Fibroblast of skin of left biceps (primary cell): ENCODE measurements around the gene TNFSF12.
"Not testable (repeated sequence)": the region's sequence is repeated elsewhere in the genome, so short reads cannot be mapped to it uniquely, and the experiment has no call there.

Source experiments
- DNase-seq, 2 experiments: peaks; one replicate each; pipeline ENCODE4 v3.0.0-alpha.2; 2013; ENCODE audit warnings: low read depth in 2 of 2

Gene TNFSF12

GRCh38 chr17:7587420-7588151, 38.7 kb downstream of the TNFSF12 start:
- DNase-seq: peak; percentile 85 to 87

GRCh38 chr17:7588553-7589203, 39.8 kb downstream of the TNFSF12 start:
- no peak for DNase-seq

DNA sequence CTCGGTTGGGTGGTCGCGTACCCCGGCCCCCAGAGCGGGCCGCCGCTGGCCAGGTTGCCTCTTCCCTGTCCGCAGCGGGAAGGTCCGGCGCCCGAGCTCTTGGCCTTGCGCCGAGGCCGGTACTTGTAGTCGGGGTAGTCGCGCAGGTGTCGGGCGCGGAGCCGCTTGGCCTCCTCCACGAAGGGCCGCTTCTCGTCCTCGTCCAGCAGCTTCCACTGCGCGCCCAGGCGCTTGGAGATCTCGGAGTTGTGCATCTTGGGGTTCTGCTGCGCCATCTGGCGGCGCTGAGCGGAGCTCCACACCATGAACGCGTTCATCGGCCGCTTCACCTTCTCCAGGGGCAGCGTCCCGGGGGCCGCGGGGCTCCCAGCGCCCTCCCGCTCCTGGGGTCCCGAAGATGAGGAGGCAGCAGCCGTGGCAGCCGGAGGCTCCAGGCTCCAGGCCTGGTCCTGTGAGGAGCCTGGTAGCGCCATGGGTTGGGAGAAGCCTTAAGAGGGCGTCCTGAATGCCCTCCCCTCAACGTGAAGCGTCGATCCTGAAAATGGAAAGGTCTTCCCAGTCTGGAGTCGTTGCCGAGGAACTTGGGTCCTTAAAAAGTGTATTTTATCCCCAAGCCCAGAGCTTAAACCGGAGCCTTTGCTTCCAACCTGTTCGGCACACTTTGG, 40.5 kb downstream of the TNFSF12 start:
- DNase-seq: no peak

DNA sequence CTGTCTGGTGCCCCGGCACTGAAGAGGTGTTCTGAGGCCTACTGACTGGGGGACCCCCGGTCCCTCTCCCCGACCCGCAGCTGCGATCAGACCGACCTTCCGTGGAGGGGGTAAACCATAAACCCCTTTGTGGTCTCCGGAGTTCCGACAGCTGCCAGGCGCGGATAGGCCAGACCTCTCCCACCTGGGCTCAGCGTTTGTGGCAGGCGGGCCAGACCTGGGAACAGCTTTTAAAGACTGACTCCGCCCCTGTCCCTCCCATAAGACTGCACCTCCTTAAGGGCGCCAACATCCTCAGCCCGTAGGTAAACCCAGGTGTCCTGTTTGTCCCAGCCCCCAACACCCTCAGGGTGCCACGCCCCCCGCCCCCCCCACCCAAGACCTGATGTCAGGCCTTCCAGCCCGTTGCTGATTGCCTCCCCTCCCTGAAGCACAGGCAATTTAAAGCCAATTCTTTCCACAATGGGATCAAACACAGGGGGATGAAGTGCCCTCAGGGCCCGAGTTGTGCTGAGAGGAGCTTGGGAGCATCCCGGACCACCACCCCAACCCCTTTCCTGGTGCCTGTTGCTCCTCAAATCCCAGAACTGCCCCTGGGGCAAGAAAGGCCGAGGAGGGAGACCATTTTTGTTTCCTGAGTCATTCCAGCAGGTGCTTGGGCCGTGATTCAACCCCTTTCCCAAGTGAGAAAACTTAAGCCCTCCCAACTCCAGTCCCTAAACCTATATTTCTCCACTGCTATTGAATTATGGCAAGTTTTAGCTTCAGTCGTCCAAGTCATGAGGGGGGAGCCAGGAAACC, 41.2 kb downstream of the TNFSF12 start, which contains the start of gene SOX15:
TSS of gene SOX15 (minus strand) at position 204 of the 801 bp plus-strand sequence. CDS start 418 bp downstream, outside the sequence.
- no peak for DNase-seq

DNA sequence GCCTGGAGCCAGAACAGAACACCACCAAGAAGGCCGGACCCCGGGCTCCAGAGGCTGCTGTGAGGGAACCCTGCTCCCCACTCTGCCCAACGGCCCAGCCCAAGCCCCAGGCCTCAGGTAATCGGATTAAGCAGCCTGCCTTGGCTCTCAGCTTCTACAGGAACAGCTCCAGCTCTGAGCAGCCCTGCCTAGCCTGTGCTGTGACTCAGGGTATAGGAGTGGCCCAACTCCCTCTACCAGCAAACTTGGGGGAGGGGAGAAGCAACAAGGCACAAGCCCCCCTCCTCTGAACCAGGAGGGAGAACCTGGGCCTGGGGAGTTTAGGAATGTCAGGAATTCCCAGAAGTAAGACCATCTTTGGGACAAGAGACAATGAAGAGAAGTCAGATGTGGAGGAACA, 41.9 kb downstream of the TNFSF12 start:
- no peak for DNase-seq

DNA sequence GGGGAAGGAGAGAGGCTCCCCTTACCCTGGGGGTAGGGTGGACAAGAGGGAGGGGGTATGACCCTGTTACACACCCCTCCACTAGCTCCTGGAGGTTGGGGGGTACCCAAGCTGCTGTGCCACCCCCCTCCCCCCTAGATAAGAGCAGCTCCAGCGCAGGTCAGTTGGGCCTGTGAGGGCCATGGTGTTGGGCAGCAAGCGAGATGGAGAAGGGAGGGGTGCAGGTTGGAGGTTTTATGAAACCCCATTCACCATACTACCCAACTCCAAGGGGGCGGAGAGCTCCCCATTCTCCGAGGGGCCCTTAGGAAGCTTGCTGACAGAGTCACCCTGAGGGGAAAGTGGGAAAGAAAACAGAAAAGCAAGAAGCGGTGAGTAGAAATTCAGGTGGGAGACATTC, 42.7 kb downstream of the TNFSF12 start:
- no peak for DNase-seq

DNA sequence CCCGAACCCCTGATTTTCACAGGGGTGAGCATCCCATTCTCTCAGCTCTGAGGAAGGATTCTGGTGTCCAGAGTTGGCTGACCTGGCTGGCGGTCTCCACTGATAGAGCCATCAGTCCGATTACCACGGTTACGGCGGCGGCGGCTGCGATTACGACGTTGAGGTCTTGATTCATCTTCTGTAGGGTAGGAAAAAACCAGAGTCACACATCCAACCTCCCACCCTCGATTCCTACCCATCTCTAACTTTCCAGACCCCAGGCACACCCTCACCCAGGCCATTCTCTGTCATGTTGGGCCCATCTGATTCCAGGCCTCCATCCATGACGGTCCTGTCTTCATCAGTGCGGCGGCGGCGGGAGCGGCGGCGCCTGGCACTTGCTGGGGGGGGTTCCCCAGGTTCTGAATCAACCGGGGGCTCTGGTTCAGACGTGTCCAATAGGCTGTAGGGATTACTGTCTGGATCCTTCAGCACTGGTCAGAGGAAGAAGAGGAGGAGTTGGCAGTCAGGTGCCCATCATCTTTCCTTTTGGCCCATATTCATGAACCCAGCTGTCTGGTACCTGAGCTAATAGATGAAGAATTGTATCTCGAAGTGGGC, 43.7 kb downstream of the TNFSF12 start:
- no peak for DNase-seq

GRCh38 chr17:7593296-7593695, 44.4 kb downstream of the TNFSF12 start:
- no peak for DNase-seq

DNA sequence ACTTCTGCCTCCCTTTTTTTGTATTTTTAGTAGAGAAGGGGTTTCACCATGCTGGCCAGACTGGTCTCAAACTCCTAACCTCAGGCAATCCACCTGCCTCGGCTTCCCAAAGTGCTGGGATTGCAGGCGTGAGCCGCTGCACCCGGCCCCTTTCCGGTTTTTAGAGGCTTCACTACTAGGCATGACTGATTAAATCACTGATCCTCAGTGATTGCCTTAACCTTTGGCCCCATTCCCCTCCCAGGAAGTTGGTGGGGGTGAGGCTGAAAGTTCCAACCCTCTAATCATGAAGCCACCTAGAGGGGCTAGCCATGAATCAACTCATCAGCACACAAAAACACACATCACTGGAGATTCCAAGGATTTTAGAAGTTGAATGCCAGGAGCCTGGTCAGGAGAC, 48.7 kb downstream of the TNFSF12 start:
- not testable (repeated sequence) for DNase-seq

DNA sequence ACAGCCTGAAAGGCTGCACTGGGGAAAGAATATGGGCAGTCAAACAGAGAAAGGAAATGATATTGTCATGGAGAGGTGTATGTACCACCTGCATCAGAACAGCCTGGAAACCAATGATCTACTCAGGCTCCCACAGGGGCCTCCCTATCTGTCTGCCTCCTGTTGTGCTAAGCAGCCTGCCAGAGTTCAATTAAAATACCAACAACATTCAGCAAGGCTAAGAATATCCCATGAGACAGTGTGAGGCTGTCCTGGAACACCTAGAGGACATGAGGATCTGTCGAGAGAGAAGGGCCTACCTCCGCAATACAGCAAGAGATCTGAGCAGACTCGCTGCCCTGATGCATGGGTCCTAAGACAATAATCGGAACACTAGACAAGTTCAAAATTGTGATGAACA, 57.4 kb downstream of the TNFSF12 start:
- DNase-seq: no peak
